GM21423 (cell line): ENCODE data around the gene CXCL13.
"Not testable (repeated sequence)": the region's sequence is repeated elsewhere in the genome, so short reads cannot be mapped to it uniquely, and the experiment has no call there.

Source experiments
- ATAC-seq: cut with Tn5 transposase; IDR thresholded peaks from one replicate; pipeline ENCODE4 v1.9.1; 2021; ENCODE audit warnings: mild to moderate bottlenecking, moderate library complexity; ENCODE audit not compliant: unreplicated experiment

CXCL13 gene

GRCh38 chr4:77605210-77605902 is at the start of gene CXCL13:
TSS of gene CXCL13 (plus strand) at chr4:77605820. CDS start at chr4:77605866, 46 bp downstream.
- no peak for ATAC-seq

- no peak for ATAC-seq
Measured at GRCh38 chr4:77560170-77560569, 45.5 kb upstream of the CXCL13 start.

GRCh38 chr4:77561720-77562119 is 43.9 kb upstream of the CXCL13 start:
- ATAC-seq, result not testable (repeated sequence)

- no peak for ATAC-seq
Measured at GRCh38 chr4:77564231-77564630, 41.4 kb upstream of the CXCL13 start.

- ATAC-seq, result no peak
Measured at GRCh38 chr4:77566148-77566547, 39.5 kb upstream of the CXCL13 start.

GRCh38 chr4:77567549-77567948 is 38.1 kb upstream of the CXCL13 start:
- no peak for ATAC-seq

GRCh38 chr4:77570508-77571214 is 35.0 kb upstream of the CXCL13 start:
- not testable (repeated sequence) for ATAC-seq

- ATAC-seq, result no peak
Measured at GRCh38 chr4:77576351-77576750, 29.3 kb upstream of the CXCL13 start.

GRCh38 chr4:77578145-77578544 is 27.5 kb upstream of the CXCL13 start:
- ATAC-seq, result no peak

- ATAC-seq, result no peak
Measured at GRCh38 chr4:77579406-77580076, 26.1 kb upstream of the CXCL13 start.

GRCh38 chr4:77581724-77582123 is 23.9 kb upstream of the CXCL13 start:
- peak; percentile 67 for ATAC-seq

- no peak for ATAC-seq
Measured at GRCh38 chr4:77582156-77582555, 23.5 kb upstream of the CXCL13 start.

- ATAC-seq, result no peak
Measured at GRCh38 chr4:77582711-77583110, 22.9 kb upstream of the CXCL13 start.

- peak; percentile 97 for ATAC-seq
Measured at GRCh38 chr4:77586951-77587383, 18.7 kb upstream of the CXCL13 start.

- no peak for ATAC-seq
Measured at GRCh38 chr4:77590482-77590881, 15.1 kb upstream of the CXCL13 start.

- no peak for ATAC-seq
Measured at GRCh38 chr4:77591532-77591931, 14.1 kb upstream of the CXCL13 start.

GRCh38 chr4:77593101-77593500 is 12.5 kb upstream of the CXCL13 start:
- ATAC-seq, result no peak

- no peak for ATAC-seq
Measured at GRCh38 chr4:77593993-77594392, 11.6 kb upstream of the CXCL13 start.

GRCh38 chr4:77595364-77595973 is 10.2 kb upstream of the CXCL13 start:
- ATAC-seq, result no peak

- peak; percentile 39 for ATAC-seq
Measured at GRCh38 chr4:77599378-77599777, 6.2 kb upstream of the CXCL13 start.
